NCI-H1048 (cell line): ENCODE data around the gene NAT8L.
A peak's percentile ranks its signal among the peaks of the same experiment; 100 is the strongest.
"Not testable (repeated sequence)": the region's sequence is repeated elsewhere in the genome, so short reads cannot be mapped to it uniquely, and the experiment has no call there.

Source experiments
- DNase-seq: peaks from one replicate; lab custom pipeline; 2025; lab: John Stamatoyannopoulos, UW

NAT8L gene

DNA sequence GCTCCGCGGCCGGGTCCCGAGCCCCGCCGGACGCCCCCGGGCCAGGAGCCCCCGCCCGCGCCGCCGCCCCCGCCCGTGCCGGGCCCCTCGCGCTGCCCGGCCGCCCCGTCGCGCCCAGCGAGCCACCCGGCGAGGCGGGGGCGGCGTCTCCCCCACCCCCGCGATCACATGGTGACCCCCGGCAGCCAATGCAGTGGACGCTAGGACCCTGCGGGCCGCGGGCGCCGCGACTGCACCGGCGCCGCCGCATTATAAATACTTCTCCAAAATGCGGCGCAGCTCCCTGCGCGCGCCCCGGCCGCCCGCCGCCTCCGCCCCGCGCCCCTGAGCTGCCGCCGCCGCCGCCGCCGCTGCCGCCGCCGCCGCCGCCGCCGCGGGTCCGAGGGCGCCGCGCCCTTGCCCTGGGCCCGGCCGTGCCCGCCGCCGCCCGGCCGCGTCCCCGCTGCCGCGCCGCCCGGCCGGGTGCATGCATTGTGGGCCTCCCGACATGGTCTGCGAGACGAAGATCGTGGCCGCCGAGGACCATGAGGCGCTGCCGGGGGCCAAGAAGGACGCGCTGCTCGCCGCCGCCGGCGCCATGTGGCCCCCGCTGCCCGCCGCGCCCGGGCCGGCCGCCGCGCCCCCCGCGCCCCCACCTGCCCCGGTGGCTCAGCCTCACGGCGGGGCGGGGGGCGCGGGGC, at the start of gene NAT8L:
Gene NAT8L, plus strand, starts transcription at position 282 of the 680 bp plus-strand sequence. Its CDS starts 185 bp downstream, at position 467.
- peak; percentile 16 for DNase-seq

DNA sequence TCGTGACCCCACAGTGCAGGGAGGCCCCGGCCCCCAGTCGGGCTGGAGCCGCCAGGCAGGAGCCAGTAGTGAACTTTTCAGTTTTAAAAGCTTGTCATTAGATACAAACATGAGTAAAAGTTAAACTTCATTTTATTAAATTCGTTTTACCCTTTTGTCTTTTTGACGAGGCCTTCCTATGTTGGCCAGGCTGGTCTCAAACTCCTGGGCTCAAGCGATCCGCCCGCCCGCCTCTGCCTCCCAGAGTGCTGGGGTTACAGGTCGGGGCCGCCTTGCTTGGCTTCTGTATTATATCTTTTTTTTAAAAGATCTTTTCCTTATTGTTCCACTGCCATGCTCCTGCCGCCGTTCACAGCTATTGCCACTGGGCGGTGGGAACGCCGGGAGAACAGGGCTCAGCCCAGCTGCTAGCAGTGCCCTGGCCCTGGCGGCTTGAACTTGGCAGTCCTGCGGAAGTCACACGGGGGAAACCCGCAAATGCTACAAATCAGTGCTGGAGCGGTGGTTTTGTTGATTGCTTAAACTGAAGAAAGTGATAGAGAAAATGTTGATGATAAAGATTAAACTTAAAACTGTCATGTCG, 49.4 kb upstream of the NAT8L start:
- DNase-seq = no peak

GRCh38 chr4:2011583-2011982, 47.5 kb upstream of the NAT8L start:
- DNase-seq = no peak

GRCh38 chr4:2015008-2015407, 44.1 kb upstream of the NAT8L start:
- no peak for DNase-seq

- not testable (repeated sequence) for DNase-seq
These were observed 37.6 kb upstream of the NAT8L start for GRCh38 chr4:2021358-2022018.

DNA sequence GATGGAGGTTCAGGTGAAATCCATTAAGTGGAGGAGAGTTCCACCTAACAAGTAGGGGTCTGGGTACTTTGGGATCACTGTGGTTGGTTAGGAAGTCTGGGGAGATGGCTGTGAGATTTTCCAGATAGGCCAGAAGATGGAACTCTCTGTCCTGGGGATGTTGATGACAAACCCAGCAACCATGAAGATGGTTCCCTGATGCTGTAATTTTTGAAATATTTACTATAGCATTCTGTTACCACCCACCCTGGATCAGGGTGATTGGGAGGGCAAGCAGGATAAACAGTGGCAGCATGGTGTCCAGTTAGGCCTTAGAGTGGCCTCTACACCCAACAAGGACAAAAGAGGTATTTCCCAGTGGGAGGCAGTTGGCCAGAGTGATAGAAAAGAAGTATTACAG, 34.4 kb upstream of the NAT8L start:
- no peak for DNase-seq

DNA sequence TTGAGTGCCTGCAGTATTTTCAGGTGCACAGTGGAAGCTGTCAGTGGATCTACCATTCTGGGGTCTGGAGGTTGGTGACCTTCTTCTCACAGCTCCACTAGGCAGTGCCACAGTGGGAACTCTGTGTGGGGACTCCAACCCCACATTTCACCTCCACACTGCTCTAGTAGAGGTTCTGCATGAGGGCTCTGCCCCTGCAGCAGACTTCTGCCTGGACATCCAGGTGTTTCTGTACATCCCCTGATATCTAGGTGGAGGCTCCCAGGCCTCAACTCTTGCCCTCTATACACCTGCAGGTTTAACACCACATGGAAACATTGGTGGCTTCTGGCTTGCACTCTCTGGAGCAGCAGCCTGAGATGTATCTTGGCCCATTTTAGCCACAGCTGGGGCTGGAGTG, 33.3 kb upstream of the NAT8L start:
- no peak for DNase-seq

DNA sequence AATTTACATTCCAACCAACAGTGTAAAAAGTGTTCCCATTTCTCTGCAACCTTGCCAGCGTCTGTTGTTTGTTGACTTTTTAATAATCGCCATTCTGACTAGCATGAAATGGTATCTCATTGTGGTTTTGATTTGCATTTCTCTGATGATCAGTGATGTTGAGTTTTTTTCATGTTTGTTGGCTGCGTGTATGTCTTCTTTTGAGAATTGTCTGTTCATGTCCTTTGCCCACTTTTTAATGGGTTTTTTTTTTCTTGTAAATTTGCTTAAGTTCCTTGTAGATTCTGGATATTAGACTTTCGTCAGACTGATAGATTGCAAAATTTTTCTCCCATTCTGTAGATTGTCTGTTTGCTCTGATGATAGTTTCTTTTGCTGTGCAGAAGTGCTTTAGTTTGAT, 32.0 kb upstream of the NAT8L start:
- not testable (repeated sequence) for DNase-seq

- not testable (repeated sequence) for DNase-seq
These were observed 28.0 kb upstream of the NAT8L start for GRCh38 chr4:2031161-2031560.

DNA sequence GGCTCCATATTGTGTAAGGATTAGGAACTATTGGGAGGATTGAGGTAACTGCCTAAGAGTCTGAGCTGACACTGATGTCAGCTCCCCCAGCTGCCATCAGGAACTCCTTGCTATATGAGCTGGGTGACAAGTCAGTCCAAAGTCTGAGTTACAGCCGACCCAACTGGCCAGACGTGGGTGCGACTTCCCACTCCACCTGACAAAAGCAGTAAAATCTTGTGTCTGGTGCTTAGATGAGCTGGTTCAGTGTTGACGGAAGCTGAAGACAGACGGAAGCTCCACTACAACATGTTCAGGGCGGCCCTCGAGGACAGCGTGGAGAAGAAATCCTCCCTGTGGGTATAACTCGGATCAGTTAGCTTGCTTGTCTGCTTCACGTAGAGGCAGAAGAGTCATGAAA, 22.8 kb upstream of the NAT8L start:
- DNase-seq = no peak

DNA sequence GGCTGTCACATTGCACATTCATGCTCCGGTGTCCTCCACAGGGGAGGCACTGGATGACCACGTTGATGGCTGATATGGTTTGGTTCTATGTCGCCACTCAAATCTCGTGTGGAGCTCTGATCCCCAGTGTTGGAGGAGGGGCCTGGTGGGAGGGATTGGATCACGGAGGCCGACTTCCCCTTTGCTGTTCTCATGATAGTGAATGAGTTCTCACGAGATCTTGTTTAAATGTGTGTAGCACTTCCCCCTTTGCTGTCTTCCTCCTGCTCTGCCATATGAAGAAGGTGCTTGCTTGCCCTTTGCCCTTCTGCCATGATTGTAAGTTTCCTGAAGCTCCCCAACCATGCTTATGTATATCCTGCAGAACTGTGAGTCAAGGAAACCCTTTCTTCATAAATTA, 22.3 kb upstream of the NAT8L start:
- no peak for DNase-seq

GRCh38 chr4:2040391-2041238, 18.5 kb upstream of the NAT8L start:
- DNase-seq = no peak

- peak; percentile 73 for DNase-seq
These were observed 17.6 kb upstream of the NAT8L start for GRCh38 chr4:2041239-2042130.

DNA sequence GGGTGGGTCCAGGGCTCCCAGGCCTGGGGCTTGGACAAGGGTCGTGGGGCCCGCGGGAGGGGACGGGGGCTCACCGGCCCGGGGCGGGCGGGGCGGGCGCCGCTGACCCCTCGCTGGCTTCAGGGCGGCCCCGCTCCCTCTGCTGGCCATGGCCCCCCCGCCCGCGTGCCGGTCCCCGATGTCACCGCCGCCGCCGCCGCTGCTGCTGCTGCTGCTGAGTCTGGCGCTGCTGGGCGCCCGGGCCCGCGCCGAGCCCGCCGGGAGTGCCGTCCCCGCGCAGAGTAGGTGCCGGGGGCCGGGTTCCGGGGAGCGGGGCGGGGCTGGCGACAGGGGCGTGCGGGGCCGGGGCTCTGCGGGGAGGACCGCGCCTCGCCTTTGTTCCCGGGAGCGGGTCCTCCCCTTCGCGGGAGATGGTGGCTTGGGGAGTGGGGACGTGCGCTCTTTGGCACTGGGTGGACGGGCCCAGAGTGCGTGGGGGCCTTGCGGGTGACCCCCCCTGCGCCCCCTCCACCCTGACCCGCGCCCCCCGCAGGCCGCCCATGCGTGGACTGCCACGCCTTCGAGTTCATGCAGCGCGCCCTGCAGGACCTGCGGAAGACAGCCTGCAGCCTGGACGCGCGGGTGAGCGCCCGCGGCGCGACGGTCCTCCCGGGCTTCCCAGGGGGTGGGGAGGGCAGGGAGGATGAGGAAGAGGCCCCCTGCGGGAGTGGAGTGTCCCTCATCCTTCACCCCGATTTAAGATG, 16.8 kb upstream of the NAT8L start:
- no peak for DNase-seq

GRCh38 chr4:2042947-2043395, 16.2 kb upstream of the NAT8L start:
- DNase-seq = no peak

DNA sequence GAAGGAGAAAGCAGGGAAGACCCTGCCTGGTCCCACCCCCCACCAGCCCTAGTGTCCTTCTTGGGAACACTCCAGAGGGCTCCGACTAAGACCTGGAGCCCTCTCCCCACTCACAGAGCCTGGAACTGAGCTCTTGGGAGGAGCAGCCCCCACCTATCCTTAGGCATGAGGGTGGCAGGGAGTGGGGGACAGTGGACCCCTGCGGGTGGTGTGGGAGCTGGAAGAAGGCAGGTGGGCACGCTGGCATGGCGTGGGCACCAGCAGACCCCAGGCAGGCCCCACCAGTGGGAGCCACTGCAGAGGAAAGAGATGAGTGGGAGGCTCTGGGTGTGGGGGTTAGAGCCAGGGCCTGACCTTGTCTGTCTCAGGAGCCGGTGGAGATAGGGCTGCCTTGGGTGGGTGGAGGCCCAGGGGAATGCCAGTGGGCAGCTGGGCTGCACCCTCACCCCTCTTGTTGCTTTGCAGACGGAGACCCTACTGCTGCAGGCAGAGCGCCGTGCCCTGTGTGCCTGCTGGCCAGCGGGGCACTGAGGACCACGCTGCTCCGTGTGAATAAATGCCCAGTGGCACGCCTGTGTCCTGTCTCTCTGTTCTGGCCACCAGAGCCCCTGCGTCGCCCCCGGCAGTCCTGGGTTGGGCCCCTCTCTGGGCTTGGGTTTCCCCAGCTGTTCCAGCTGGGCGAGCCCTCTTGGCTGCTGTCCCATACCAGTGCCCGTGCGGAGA, 15.6 kb upstream of the NAT8L start:
- DNase-seq = no peak

GRCh38 chr4:2044119-2044485, 15.0 kb upstream of the NAT8L start:
- DNase-seq = no peak

DNA sequence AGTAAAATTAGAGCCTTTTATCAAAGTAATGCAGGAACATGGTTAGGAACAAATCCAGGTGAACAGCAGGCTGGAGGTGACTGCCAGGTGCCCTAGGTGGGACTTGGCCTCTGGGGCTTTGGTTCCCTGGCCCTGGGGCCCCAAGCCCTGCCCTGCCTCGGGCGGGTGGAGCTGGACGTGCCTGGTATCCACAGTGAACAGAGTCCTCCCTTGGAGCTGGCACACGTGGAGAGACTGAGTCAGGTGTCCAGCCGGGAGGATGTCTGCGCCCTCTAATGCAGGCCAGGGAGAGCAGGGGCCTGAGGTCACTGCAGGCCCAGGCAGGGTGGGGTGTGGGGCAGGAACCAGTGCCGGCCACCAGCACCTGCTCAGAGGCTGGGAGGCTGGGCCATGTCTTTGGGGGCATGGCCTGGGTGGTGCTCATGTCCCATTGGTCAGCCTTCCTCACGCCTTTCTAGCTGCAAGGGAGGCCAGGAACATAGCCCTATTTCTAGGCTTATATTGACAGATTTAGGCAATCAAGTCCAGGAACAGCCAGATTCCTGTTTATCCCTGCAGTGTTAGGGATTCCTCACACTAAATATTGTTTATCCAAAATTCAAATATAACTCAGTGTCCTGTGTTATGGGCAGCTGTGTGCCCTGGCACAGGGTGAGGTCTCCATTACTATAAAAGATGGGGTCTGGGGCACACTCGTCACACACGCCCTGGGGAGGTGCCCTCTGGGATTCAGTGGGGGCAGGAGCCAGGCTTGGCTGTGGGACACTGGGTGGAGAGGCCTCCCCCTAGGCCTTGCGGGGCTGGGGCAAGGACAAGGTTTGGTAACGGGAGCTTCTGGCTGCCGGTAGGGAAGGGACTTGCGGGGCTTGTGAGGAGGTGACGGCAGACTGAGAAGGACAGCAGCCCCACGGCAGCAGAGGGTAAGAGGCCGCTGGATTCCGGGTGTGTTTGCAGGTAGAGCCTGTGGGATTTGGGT, 14.3 kb upstream of the NAT8L start:
- no peak for DNase-seq

- no peak for DNase-seq
These were observed 13.6 kb upstream of the NAT8L start for GRCh38 chr4:2045518-2045951.
